CD14-positive monocyte (primary cell): Measurements from ENCODE around the gene SPINT1. TPM values are rescaled to one million over a fixed set of nuclear protein-coding genes. Genes with fewer than 3 reads are reported as not detected.

Source experiments
- DNase-seq, 3 donors: peaks; one replicate each; pipeline ENCODE4 v3.0.0-alpha.2; 2011 to 2022
- H2AFZ ChIP-seq: 2 replicates; pipeline ENCODE4 v1.6.0; 2012; ENCODE audit warnings: mild to moderate bottlenecking, low read depth, low read length, inconsistent platforms; ENCODE audit not compliant: insufficient read depth, poor library complexity, severe bottlenecking
- H3K27ac ChIP-seq, 2 donors: 1 replicate in 1 of 2; 2 replicates in 1 of 2; pipeline ENCODE4 v1.5.1; 2012 to 2013; ENCODE audit warnings: low read length in 2 of 2, control low read depth in 1 of 2, inconsistent platforms in 1 of 2, low read depth in 1 of 2, mild to moderate bottlenecking in 1 of 2
- H3K27me3 ChIP-seq, 2 donors: one replicate each; pipeline versions ENCODE4 v1.6.0 to v1.6.1; 2011 to 2013; ENCODE audit warnings: low read length in 2 of 2; ENCODE audit not compliant: control insufficient read depth in 2 of 2, insufficient read depth in 2 of 2
- H3K36me3 ChIP-seq, 2 donors: replicated peaks in 1 of 2; 1 replicate in 1 of 2; 2 replicates in 1 of 2; pipeline versions ENCODE4 v1.5.1 to v1.6.1; 2012 to 2013; ENCODE audit warnings: low read length in 2 of 2, control low read depth in 1 of 2, inconsistent platforms in 1 of 2, mild to moderate bottlenecking in 1 of 2; ENCODE audit not compliant: insufficient read depth in 2 of 2, control insufficient read depth in 1 of 2
- H3K4me1 ChIP-seq, 2 donors: 1 replicate in 1 of 2; 2 replicates in 1 of 2; pipeline versions ENCODE4 v1.5.1 to v1.6.1; 2012 to 2013; ENCODE audit warnings: low read length in 2 of 2, control low read depth in 1 of 2, inconsistent platforms in 1 of 2, mild to moderate bottlenecking in 1 of 2, moderate library complexity in 1 of 2; ENCODE audit not compliant: insufficient read depth in 2 of 2, control insufficient read depth in 1 of 2
- H3K4me2 ChIP-seq: replicated peaks from 2 replicates; pipeline ENCODE3; 2012; ENCODE audit warnings: low read length, moderate library complexity, mild to moderate bottlenecking; ENCODE audit not compliant: poor library complexity, severe bottlenecking; ENCODE audit errors: extremely low read depth
- H3K4me3 ChIP-seq, 3 experiments: fragments of 200-600 bp in 1 of 3; sonication (generic) in 1 of 3; replicated peaks in 1 of 3; 1 replicate in 2 of 3; 2 replicates in 1 of 3; pipeline ENCODE4 v1.5.1; 2011 to 2013; ENCODE audit warnings: low read length in 3 of 3, mild to moderate bottlenecking in 3 of 3, control low read depth in 2 of 3, low read depth in 2 of 3, inconsistent platforms in 1 of 3, moderate library complexity in 1 of 3
- H3K79me2 ChIP-seq: 2 replicates; pipeline ENCODE4 v1.6.0; 2012; ENCODE audit warnings: mild to moderate bottlenecking, control low read depth, inconsistent platforms, low read length, moderate library complexity; ENCODE audit not compliant: insufficient read depth
- H3K9ac ChIP-seq: 2 replicates; pipeline ENCODE4 v1.6.0; 2017; ENCODE audit warnings: low read length, mild to moderate bottlenecking; ENCODE audit not compliant: insufficient read depth, poor library complexity, severe bottlenecking
- H3K9me3 ChIP-seq, 2 donors: replicated peaks in 1 of 2; 1 replicate in 1 of 2; 2 replicates in 1 of 2; pipeline versions ENCODE4 v1.5.1 to v1.6.1; 2012 to 2013; ENCODE audit warnings: low read length in 2 of 2, control low read depth in 1 of 2; ENCODE audit not compliant: control insufficient read depth in 1 of 2, insufficient read depth in 1 of 2
- H4K20me1 ChIP-seq: 2 replicates; pipeline ENCODE4 v1.6.0; 2012; ENCODE audit warnings: mild to moderate bottlenecking, low read length, control low read depth, moderate library complexity; ENCODE audit not compliant: insufficient read depth
- H3K27ac Mint-ChIP-seq, 7 donors: one replicate each; pipeline ENCODE4 v1.8.0; 2020; ENCODE audit warnings: mild to moderate bottlenecking in 7 of 7, mixed read lengths in 7 of 7, moderate library complexity in 6 of 7, inconsistent platforms in 2 of 7
- H3K27me3 Mint-ChIP-seq, 3 donors: one replicate each; pipeline ENCODE4 v1.8.0; 2021 to 2022; ENCODE audit warnings: low read depth in 3 of 3, mild to moderate bottlenecking in 3 of 3, mixed read lengths in 3 of 3, moderate library complexity in 3 of 3, inconsistent platforms in 1 of 3
- H3K36me3 Mint-ChIP-seq, 2 donors: one replicate each; pipeline ENCODE4 v1.8.0; 2020; ENCODE audit warnings: mixed read lengths in 2 of 2, inconsistent platforms in 1 of 2, mild to moderate bottlenecking in 1 of 2
- H3K4me1 Mint-ChIP-seq: one replicate; pipeline ENCODE4 v1.8.0; 2020; ENCODE audit warnings: mild to moderate bottlenecking, mixed read lengths
- H3K4me3 Mint-ChIP-seq, 2 donors: one replicate each; pipeline ENCODE4 v1.8.0; 2020; ENCODE audit warnings: mild to moderate bottlenecking in 2 of 2, mixed read lengths in 2 of 2, moderate library complexity in 1 of 2
- H3K9me3 Mint-ChIP-seq, 7 donors: one replicate each; pipeline ENCODE4 v1.8.0; 2020 to 2022; ENCODE audit warnings: mixed read lengths in 7 of 7, mild to moderate bottlenecking in 6 of 7, moderate library complexity in 6 of 7, inconsistent platforms in 2 of 7
- whole genome bisulfite sequencing: methylation state at CpG from one replicate; pipeline ENCODE4 v1.1.5; 2013; ENCODE audit warnings: missing lambda C conversion rate; ENCODE audit not compliant: insufficient coverage; 5-methylcytosine and 5-hydroxymethylcytosine counted together
- intact Hi-C, 2 donors: fragments of 100-400 bp; cut with micrococcal nuclease; formaldehyde crosslinking; loops; one replicate each; pipeline versions ENCODE4 v1.15.0 to v1.15.1; 2023
- polyA plus RNA-seq, 3 donors: library from polyadenylated mRNA; depleted of rRNA in 1 of 3; unstranded in 2 of 3; stranded (reverse) in 1 of 3; fragments of 300-500 nt in 2 of 3; fragments of >200 nt in 1 of 3; fragmentation: Illumina TruSeq in 2 of 3; gene quantifications; 1 replicate in 2 of 3; 2 replicates in 1 of 3; pipeline ENCODE4 v1.2.3, GENCODE V29; 2012 to 2021
- TF ChIP-seq, protein P1 (sequence below): fragments of 200-600 bp; IDR thresholded peaks from one replicate; pipeline ENCODE4 v1.8.0; 2022; ENCODE audit warnings: antibody characterized with exemption, mild to moderate bottlenecking

SPINT1 gene
- polyA plus RNA-seq, 3 donors: 17.1 to 46.5 (median 21.5) TPM

DNA sequence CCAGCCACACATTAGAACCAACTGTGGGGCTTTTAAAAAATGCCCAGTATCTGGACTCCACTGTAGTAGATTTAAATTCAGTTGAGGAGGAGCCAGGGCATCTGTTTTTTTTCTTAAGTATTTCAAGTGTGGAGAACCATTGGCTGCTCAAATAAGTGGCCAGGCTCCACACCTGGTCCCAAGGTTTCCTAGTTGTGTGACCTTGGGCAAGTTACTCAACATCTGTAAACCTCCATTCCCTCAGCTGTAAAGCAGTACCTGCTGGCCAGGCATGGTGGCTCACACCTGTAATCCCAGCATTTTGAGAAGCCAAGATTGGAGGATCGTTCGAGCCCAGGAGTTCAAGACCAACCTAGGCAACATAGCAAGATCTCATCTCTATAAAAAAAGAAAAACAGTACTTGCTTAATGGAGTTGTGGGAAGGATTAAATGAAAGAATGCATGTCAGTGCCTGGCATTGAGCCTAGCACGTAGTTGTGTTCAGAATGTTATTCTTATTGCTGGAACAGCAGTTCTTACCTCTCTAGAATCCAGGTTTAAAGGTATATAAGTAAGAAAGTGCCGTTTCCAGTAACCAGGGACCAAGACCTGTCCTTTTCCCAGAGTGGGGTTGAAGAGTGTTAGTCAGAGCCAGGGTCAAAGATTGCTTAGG, 17.3 kb upstream of the SPINT1 start:
- H3K27ac Mint-ChIP-seq: no peak overlapping the region
- Histone ChIP-seq H3K27me3 (no peaks in the 10 kb centered on the region), H3K9me3 (no peaks in the 10 kb centered on the region), H3K4me2 (no peak overlapping the region), H3K27ac (no peak overlapping the region), H3K4me3 (no peak overlapping the region), H2AFZ (no peak overlapping the region), H3K4me1 (no peaks in the 10 kb centered on the region), H3K9ac (no peak overlapping the region), H3K36me3 (no peaks in the 10 kb centered on the region), H4K20me1 (no peaks in the 10 kb centered on the region), H3K79me2 (no peaks in the 10 kb centered on the region)
- no peaks in the 10 kb centered on the region for H3K36me3 Mint-ChIP-seq
- intact Hi-C loops: no loop called here
- H3K9me3 Mint-ChIP-seq: peaks cover 0 to 3% (median 0%) of the 10 kb centered on the region in 7 donors
- no CpG with 5 or more reads among the region's 4 CpGs for WGBS
- DNase-seq: no peak
- peaks cover 5 to 9% (median 6%) of the 10 kb centered on the region in 3 donors for H3K27me3 Mint-ChIP-seq
- H3K4me3 Mint-ChIP-seq: no peak overlapping the region
- TF ChIP-seq, protein P1, sequence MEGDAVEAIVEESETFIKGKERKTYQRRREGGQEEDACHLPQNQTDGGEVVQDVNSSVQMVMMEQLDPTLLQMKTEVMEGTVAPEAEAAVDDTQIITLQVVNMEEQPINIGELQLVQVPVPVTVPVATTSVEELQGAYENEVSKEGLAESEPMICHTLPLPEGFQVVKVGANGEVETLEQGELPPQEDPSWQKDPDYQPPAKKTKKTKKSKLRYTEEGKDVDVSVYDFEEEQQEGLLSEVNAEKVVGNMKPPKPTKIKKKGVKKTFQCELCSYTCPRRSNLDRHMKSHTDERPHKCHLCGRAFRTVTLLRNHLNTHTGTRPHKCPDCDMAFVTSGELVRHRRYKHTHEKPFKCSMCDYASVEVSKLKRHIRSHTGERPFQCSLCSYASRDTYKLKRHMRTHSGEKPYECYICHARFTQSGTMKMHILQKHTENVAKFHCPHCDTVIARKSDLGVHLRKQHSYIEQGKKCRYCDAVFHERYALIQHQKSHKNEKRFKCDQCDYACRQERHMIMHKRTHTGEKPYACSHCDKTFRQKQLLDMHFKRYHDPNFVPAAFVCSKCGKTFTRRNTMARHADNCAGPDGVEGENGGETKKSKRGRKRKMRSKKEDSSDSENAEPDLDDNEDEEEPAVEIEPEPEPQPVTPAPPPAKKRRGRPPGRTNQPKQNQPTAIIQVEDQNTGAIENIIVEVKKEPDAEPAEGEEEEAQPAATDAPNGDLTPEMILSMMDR: no peak
- H3K4me1 Mint-ChIP-seq: no peaks in the 10 kb centered on the region

DNA sequence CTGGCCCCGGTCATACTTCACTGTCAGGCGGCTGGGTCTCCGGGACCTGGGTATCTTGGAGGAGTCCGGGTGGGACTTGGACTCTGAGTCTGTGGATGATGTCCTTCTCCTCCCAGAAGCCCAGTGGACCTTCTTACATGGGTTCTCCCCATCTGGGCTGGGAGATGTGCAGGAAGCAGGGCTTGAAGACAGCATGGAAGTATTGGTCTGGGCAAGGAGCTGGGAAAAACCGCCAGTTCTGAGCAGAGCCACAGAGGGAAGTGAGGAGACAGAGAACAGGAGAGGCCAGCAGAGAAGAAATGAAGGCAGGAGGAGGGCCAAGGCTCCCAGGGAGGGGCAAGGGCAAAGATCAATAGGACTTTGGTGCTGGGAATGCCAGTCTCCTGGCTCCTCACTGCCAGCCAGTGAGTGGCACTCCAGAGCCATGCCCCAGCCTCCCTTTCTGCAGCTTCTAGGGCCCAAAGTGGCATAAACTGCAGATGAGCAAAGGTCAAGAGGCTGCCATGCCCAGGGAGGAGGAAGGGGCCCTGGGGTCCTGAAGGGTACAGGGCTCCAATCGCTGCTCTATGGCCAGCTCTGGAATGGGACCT, 15.3 kb upstream of the SPINT1 start, which contains the start of gene PPP1R14D:
TSS of gene PPP1R14D (minus strand) at position 262 of the 590 bp plus-strand sequence. CDS start at position 195, 67 bp downstream.
- intact Hi-C loops: no loop called here
- no peaks in the 10 kb centered on the region for H3K4me1 ChIP-seq
- Mint-ChIP-seq H3K4me3 (no peak within 1 kb of the TSS), H3K36me3 (no peaks in the 10 kb centered on the region), H3K27me3 (peaks cover 5 to 8% (median 6%) of the 10 kb centered on the region in 3 donors), H3K27ac (no peak within 1 kb of the TSS), H3K9me3 (peaks cover 0 to 6% (median 0%) of the 10 kb centered on the region in 7 donors), H3K4me1 (no peaks in the 10 kb centered on the region)
- H3K9me3 ChIP-seq: no peaks in the 10 kb centered on the region
- no peak within 1 kb of the TSS for H3K27ac ChIP-seq
- 93% methylated on average over 5 of the region's 6 CpGs for WGBS
- no peak within 1 kb of the TSS for H2AFZ ChIP-seq
- no peaks in the 10 kb centered on the region for H4K20me1 ChIP-seq
- no peaks in the 10 kb centered on the region for H3K79me2 ChIP-seq
- no peaks in the 10 kb centered on the region for H3K27me3 ChIP-seq
- TF ChIP-seq, protein P1: no peak
- H3K4me2 ChIP-seq: no peak within 1 kb of the TSS
- no peak within 1 kb of the TSS for H3K9ac ChIP-seq
- no peaks in the 10 kb centered on the region for H3K36me3 ChIP-seq
- DNase-seq: no peak
- H3K4me3 ChIP-seq: no peak within 1 kb of the TSS
